Measurements from ENCODE around the gene CADM1.

GRCh38 chr11:115363921-115364320 lies 140.3 kb downstream of the CADM1 start:
- TF ChIP-seq CTCF (IDR thresholded peaks at IDR 0.05) (no peak), POLR2A (IDR thresholded peaks at IDR 0.05) (no peak)
